HepG2 (cell line): ENCODE results near the gene SBNO1. TPM values are rescaled to one million over a fixed set of nuclear protein-coding genes. Genes with fewer than 3 reads are reported as not detected.

Experiments used
- ATAC-seq: fragments of 200-7000 bp; cut with Tn5 transposase; 3 replicates; pipeline ENCODE4 v1.9.1; 2020; ENCODE audit warnings: mild to moderate bottlenecking, moderate library complexity
- BruUV-seq: library from RNA; stranded (reverse); fragments of 400-500 nt; replicated peaks from 2 replicates; lab custom pipeline; 2021; lab: Mats Ljungman, UMichigan
- CTCF ChIA-PET: fragments of 300-600 bp; formaldehyde crosslinking; extraction: SDS; loops from one replicate; lab custom pipeline; 2021; ENCODE audit warnings: low total read pairs, inconsistent platforms, low intra/inter-chr PET ratio; lab: Yijun Ruan, JAX
- POLR2A ChIA-PET: fragments of 350-600 bp; sonication (Branson Sonifier 250); formaldehyde crosslinking; loops from one replicate; lab custom pipeline; 2020; ENCODE audit warnings: antibody characterized with exemption, inconsistent platforms; lab: Yijun Ruan, JAX
- DNase-seq: peaks from one replicate; pipeline ENCODE4 v3.0.0-alpha.2; 2015; ENCODE audit warnings: low spot score
- FAIRE-seq: peaks from 3 replicates; lab custom pipeline; 2011; peaks lifted over from hg19 to GRCh38; lab: Jason Lieb, UNC
- H2AFZ ChIP-seq: one replicate; pipeline ENCODE4 v1.6.1; 2011; ENCODE audit warnings: low read length, inconsistent platforms
- H3K27ac ChIP-seq: fragments of 300-600 bp; 3 replicates; pipeline ENCODE4 v1.8.0; 2011; ENCODE audit warnings: mixed run types, mild to moderate bottlenecking, mixed read lengths, low read length, inconsistent platforms; ENCODE audit not compliant: insufficient read depth; ENCODE audit errors: extremely low read length
- H3K27me3 ChIP-seq, 2 experiments: fragments of 200-600 bp in 1 of 2; 2 replicates in 1 of 2; 3 replicates in 1 of 2; pipeline versions ENCODE4 v1.6.0 to v1.8.0; 2011; ENCODE audit warnings: low read length in 2 of 2, mild to moderate bottlenecking in 2 of 2, moderate library complexity in 2 of 2, inconsistent platforms in 1 of 2; ENCODE audit not compliant: insufficient read depth in 2 of 2, control insufficient read depth in 1 of 2
- H3K36me3 ChIP-seq, 2 experiments: fragments of 200-600 bp in 1 of 2; replicated peaks in 1 of 2; 2 replicates in 1 of 2; 3 replicates in 1 of 2; pipeline versions ENCODE4 v1.5.1 to v1.8.0; 2011; ENCODE audit warnings: low read length in 2 of 2, inconsistent platforms in 1 of 2; ENCODE audit not compliant: insufficient read depth in 2 of 2, control insufficient read depth in 1 of 2
- H3K4me1 ChIP-seq: 2 replicates; pipeline ENCODE4 v1.5.1; 2012; ENCODE audit warnings: low read length, inconsistent platforms; ENCODE audit not compliant: insufficient read depth
- H3K4me2 ChIP-seq: 2 replicates; pipeline ENCODE4 v1.6.0; 2011; ENCODE audit warnings: low read depth, low read length, inconsistent platforms
- H3K4me3 ChIP-seq, 3 experiments: fragments of 200-600 bp in 1 of 3; sonication (generic), shearing (Covaris generic) in 1 of 3; replicated peaks in 1 of 3; 2 replicates each; pipeline ENCODE4 v1.5.1; 2011 to 2016; ENCODE audit warnings: low read length in 3 of 3, inconsistent platforms in 2 of 3, low read depth in 2 of 3, mild to moderate bottlenecking in 2 of 3, control low read depth in 1 of 3, mixed read lengths in 1 of 3; ENCODE audit not compliant: insufficient read depth in 1 of 3
- H3K79me2 ChIP-seq: one replicate; pipeline ENCODE4 v1.6.1; 2011; ENCODE audit warnings: low read length, inconsistent platforms; ENCODE audit not compliant: insufficient read depth
- H3K9ac ChIP-seq: 2 replicates; pipeline ENCODE4 v1.6.0; 2011; ENCODE audit warnings: mild to moderate bottlenecking, low read depth, low read length, inconsistent platforms; ENCODE audit not compliant: insufficient read depth
- H3K9me3 ChIP-seq: 2 replicates; pipeline ENCODE4 v1.5.1; 2012; ENCODE audit warnings: mild to moderate bottlenecking, low read length
- H4K20me1 ChIP-seq: 2 replicates; pipeline ENCODE4 v1.6.0; 2011; ENCODE audit warnings: inconsistent platforms, mild to moderate bottlenecking, low read length, moderate library complexity; ENCODE audit not compliant: insufficient read depth
- BHLHE40 ChIP-seq: IDR thresholded peaks from 2 replicates; pipeline ENCODE4 v1.6.1; 2011; ENCODE audit warnings: low read length, improper control_type of control experiment
- CCAR2 ChIP-seq: fragments of 200-400 bp; formaldehyde crosslinking; optimal IDR thresholded peaks from 2 replicates; pipeline ENCODE3; 2018; ENCODE audit warnings: low read depth, mild to moderate bottlenecking, low read length, moderate library complexity
- GFI1 ChIP-seq: sonication (generic); formaldehyde crosslinking; IDR thresholded peaks from 2 replicates; pipeline ENCODE4 v1.5.0; 2020; ENCODE audit warnings: missing genetic modification reagents, mild to moderate bottlenecking, borderline replicate concordance
- NKX3-1 ChIP-seq: sonication (generic); formaldehyde crosslinking; IDR thresholded peaks from 2 replicates; pipeline ENCODE4 v1.5.0; 2020; ENCODE audit warnings: missing genetic modification reagents
- SALL1 ChIP-seq: sonication (generic); formaldehyde crosslinking; IDR thresholded peaks from 2 replicates; pipeline ENCODE4 v1.8.0; 2022; ENCODE audit warnings: mild to moderate bottlenecking, missing genetic modification reagents
- TAF15 ChIP-seq: fragments of 200-400 bp; formaldehyde crosslinking; IDR thresholded peaks from one replicate; pipeline ENCODE4 v1.6.1; 2018; ENCODE audit warnings: mild to moderate bottlenecking, low read depth, low read length; ENCODE audit not compliant: poor library complexity, severe bottlenecking
- ZBTB7A ChIP-seq: sonication (generic); formaldehyde crosslinking; IDR thresholded peaks from 2 replicates; pipeline ENCODE4 v1.8.0; 2022; ENCODE audit warnings: mild to moderate bottlenecking, missing genetic modification reagents
- ZEB1 ChIP-seq: IDR thresholded peaks from 2 replicates; pipeline ENCODE4 v1.6.1; 2012; ENCODE audit warnings: mild to moderate bottlenecking, low read depth, inconsistent platforms; ENCODE audit not compliant: insufficient replicate concordance
- ZNF546 ChIP-seq: sonication (generic); formaldehyde crosslinking; conservative IDR thresholded peaks from 2 replicates; pipeline ENCODE4 v1.8.1; 2023; ENCODE audit warnings: mild to moderate bottlenecking, missing genetic modification reagents
- ZNF607 ChIP-seq: sonication (generic); formaldehyde crosslinking; IDR thresholded peaks from 2 replicates; pipeline ENCODE4 v1.5.1; 2020; ENCODE audit warnings: missing genetic modification reagents, mild to moderate bottlenecking, borderline replicate concordance
- WGBS: methylation state at CpG from one replicate; pipeline ENCODE4 v1.1.6; 2017; ENCODE audit warnings: low lambda C conversion rate; 5-methylcytosine and 5-hydroxymethylcytosine counted together
- in situ Hi-C: cut with HindIII; loops from 2 replicates; pipeline ENCODE4 v1.10.0; 2017; ENCODE audit warnings: low pct_unique_long_range_greater_than_20kb; ENCODE audit not compliant: extremely low pct_ligation_motif_present
- intact Hi-C: fragments of 100-400 bp; cut with micrococcal nuclease; formaldehyde crosslinking; loops from one replicate; pipeline ENCODE4 v1.10.0; 2022; ENCODE audit not compliant: unreplicated experiment
- polyA plus RNA-seq, 8 experiments: library from polyadenylated mRNA; depleted of rRNA in 3 of 8; stranded (reverse) in 7 of 8; unstranded in 1 of 8; fragments of >200 nt; fragmentation: Illumina TruSeq in 4 of 8; extraction: Trizol in 4 of 8; gene quantifications; 2 replicates each; pipeline versions ENCODE4 v1.2.1 to v1.2.3, GENCODE V29; 2011 to 2016; ENCODE audit warnings: low read depth in 4 of 8, missing spikeins in 1 of 8, mixed read lengths in 1 of 8; ENCODE audit not compliant: insufficient read depth in 1 of 8
- total RNA-seq, 5 experiments: library from RNA; depleted of rRNA; stranded (reverse); fragments of >200 nt; fragmentation: Illumina TruSeq; extraction: Trizol; gene quantifications; 2 replicates each; pipeline ENCODE4 v1.2.3, GENCODE V29; 2016; ENCODE audit warnings: low read depth in 1 of 5
- TF ChIP-seq, protein P1 (sequence below): sonication (generic); formaldehyde crosslinking; IDR thresholded peaks from 2 replicates; pipeline ENCODE4 v1.4.0; 2020; ENCODE audit warnings: missing genetic modification reagents
- TF ChIP-seq, protein P2 (sequence below): sonication (generic); formaldehyde crosslinking; IDR thresholded peaks from 2 replicates; pipeline ENCODE4 v1.5.1; 2020; ENCODE audit warnings: missing genetic modification reagents, mild to moderate bottlenecking, borderline replicate concordance
- TF ChIP-seq, protein P3 (sequence below), 2 experiments: sonication (generic) in 1 of 2; formaldehyde crosslinking in 1 of 2; IDR thresholded peaks; 2 replicates each; pipeline versions ENCODE4 v1.6.1 to v1.9.0; 2014 to 2022; ENCODE audit warnings: antibody characterized with exemption in 1 of 2, borderline replicate concordance in 1 of 2, inconsistent platforms in 1 of 2, low read depth in 1 of 2, missing genetic modification reagents in 1 of 2
- TF ChIP-seq, protein P4 (sequence below): sonication (generic); formaldehyde crosslinking; IDR thresholded peaks from 2 replicates; pipeline ENCODE4 v1.5.0; 2020; ENCODE audit warnings: missing genetic modification reagents

The SBNO1 gene
- total and polyA plus RNA-seq, 2 of the 13 experiments (the other 11 are each of a cell fraction or from before 2014, with no cell fraction given) = 10.9 to 40.2 TPM

DNA sequence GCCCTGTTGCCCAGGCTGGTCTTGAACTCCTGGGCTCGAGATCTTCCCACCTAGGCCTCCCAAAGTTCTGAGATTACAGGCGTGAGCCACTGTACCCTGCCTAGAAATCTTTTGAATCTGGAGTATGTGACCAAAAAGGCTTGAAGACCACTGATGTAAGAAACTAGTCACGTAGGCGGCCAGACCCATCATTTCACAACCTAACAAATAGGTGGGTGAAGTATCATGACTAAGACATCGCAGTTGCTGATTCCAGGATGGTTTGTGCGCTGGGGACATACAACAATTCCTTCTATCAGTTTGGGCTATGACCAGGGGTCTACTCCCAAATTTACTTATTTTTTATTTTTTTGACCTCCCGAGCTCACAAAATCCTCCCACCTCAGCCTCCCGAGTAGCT, 81.2 kb downstream of the SBNO1 start:
- Histone ChIP-seq H3K9me3 (no peaks in the 10 kb centered on the region), H3K4me2 (peak overlapping the region; percentile 32; the same call in 1 of the 2 replicates), H2AFZ (no peak overlapping the region), H4K20me1 (no peaks in the 10 kb centered on the region), H3K4me3 (no peak overlapping the region), H3K27ac (no peak overlapping the region), H3K27me3 (no peaks in the 10 kb centered on the region), H3K36me3 (no peaks in the 10 kb centered on the region), H3K4me1 (peaks cover 18% of the 10 kb centered on the region), H3K79me2 (no peaks in the 10 kb centered on the region), H3K9ac (no peak overlapping the region)
- no peak for FAIRE-seq
- ChIA-PET POLR2A (interaction anchor here (1.1 to 2.8 kb wide), 3 partner anchors 10 to 100 kb away, joined by 3 to 8 read pairs (median 3); partner anchors contain the start of gene KMT5A), CTCF (no interaction called here)
- BruUV-seq = no TSS peak
- 78% methylated on average over 8 of the region's 8 CpGs for WGBS
- in situ Hi-C loops (no loop called here), intact Hi-C loops (no loop called here)
- ATAC-seq = no peak
- DNase-seq = no peak
- TF ChIP-seq TAF15 = no peak
- TF ChIP-seq GFI1 (CRISPR knock-in tag) = no peak
- no peak for TF ChIP-seq NKX3-1
- TF ChIP-seq, protein P1, sequence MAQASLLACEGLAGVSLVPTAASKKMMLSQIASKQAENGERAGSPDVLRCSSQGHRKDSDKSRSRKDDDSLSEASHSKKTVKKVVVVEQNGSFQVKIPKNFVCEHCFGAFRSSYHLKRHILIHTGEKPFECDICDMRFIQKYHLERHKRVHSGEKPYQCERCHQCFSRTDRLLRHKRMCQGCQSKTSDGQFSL = no peak
- no peak for TF ChIP-seq ZEB1
- TF ChIP-seq ZNF546 (CRISPR knock-in tag) = no peak
- TF ChIP-seq, protein P2, sequence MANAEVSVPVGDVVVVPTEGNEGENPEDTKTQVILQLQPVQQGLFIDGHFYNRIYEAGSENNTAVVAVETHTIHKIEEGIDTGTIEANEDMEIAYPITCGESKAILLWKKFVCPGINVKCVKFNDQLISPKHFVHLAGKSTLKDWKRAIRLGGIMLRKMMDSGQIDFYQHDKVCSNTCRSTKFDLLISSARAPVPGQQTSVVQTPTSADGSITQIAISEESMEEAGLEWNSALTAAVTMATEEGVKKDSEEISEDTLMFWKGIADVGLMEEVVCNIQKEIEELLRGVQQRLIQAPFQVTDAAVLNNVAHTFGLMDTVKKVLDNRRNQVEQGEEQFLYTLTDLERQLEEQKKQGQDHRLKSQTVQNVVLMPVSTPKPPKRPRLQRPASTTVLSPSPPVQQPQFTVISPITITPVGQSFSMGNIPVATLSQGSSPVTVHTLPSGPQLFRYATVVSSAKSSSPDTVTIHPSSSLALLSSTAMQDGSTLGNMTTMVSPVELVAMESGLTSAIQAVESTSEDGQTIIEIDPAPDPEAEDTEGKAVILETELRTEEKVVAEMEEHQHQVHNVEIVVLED = no peak
- no peak for TF ChIP-seq ZNF607 (CRISPR knock-in tag)
- TF ChIP-seq BHLHE40 = no peak
- TF ChIP-seq, protein P3, sequence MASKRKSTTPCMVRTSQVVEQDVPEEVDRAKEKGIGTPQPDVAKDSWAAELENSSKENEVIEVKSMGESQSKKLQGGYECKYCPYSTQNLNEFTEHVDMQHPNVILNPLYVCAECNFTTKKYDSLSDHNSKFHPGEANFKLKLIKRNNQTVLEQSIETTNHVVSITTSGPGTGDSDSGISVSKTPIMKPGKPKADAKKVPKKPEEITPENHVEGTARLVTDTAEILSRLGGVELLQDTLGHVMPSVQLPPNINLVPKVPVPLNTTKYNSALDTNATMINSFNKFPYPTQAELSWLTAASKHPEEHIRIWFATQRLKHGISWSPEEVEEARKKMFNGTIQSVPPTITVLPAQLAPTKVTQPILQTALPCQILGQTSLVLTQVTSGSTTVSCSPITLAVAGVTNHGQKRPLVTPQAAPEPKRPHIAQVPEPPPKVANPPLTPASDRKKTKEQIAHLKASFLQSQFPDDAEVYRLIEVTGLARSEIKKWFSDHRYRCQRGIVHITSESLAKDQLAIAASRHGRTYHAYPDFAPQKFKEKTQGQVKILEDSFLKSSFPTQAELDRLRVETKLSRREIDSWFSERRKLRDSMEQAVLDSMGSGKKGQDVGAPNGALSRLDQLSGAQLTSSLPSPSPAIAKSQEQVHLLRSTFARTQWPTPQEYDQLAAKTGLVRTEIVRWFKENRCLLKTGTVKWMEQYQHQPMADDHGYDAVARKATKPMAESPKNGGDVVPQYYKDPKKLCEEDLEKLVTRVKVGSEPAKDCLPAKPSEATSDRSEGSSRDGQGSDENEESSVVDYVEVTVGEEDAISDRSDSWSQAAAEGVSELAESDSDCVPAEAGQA (IDR thresholded peaks at IDR 0.05; ENCODE audit: low read depth) = no peak
- TF ChIP-seq, protein P3 (CRISPR knock-in tag; IDR thresholded peaks at IDR 0.05; ENCODE audit: borderline replicate concordance) = no peak
- no peak for TF ChIP-seq CCAR2
- no peak for TF ChIP-seq ZBTB7A (CRISPR knock-in tag)
- TF ChIP-seq, protein P4, sequence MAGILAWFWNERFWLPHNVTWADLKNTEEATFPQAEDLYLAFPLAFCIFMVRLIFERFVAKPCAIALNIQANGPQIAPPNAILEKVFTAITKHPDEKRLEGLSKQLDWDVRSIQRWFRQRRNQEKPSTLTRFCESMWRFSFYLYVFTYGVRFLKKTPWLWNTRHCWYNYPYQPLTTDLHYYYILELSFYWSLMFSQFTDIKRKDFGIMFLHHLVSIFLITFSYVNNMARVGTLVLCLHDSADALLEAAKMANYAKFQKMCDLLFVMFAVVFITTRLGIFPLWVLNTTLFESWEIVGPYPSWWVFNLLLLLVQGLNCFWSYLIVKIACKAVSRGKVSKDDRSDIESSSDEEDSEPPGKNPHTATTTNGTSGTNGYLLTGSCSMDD (CRISPR knock-in tag) = no peak
- TF ChIP-seq SALL1 (CRISPR knock-in tag) = no peak
